Stimulated activated CD4-positive, alpha-beta T cell treated with anti-CD3 and anti-CD28 coated beads, Interleukin-15, amount 100 ng/mL, for 24 hours (primary cell): ENCODE measurements around the gene PLXNA3.

Source experiments
- DNase-seq: peaks from one replicate; pipeline ENCODE4 v3.0.0-alpha.2; 2020

Gene PLXNA3

GRCh38 chrX:154462396-154462795 is 4.3 kb downstream of the PLXNA3 start:
- no peak for DNase-seq

- DNase-seq = no peak
These were observed 5.6 kb downstream of the PLXNA3 start for GRCh38 chrX:154463611-154464220.

- DNase-seq = no peak
These were observed 6.8 kb downstream of the PLXNA3 start for GRCh38 chrX:154464806-154465365.

GRCh38 chrX:154465601-154466000 is 7.5 kb downstream of the PLXNA3 start:
- DNase-seq = no peak

GRCh38 chrX:154466036-154466435 is 8.0 kb downstream of the PLXNA3 start:
- DNase-seq = no peak

GRCh38 chrX:154466907-154467306 is 8.8 kb downstream of the PLXNA3 start:
- DNase-seq = no peak

- no peak for DNase-seq
These were observed 9.5 kb downstream of the PLXNA3 start for GRCh38 chrX:154467556-154467955.

GRCh38 chrX:154468217-154468616 is 10.1 kb downstream of the PLXNA3 start:
- no peak for DNase-seq

- DNase-seq = no peak
These were observed 11.0 kb downstream of the PLXNA3 start for GRCh38 chrX:154469114-154469513.

GRCh38 chrX:154469880-154470279 is 11.8 kb downstream of the PLXNA3 start:
- no peak for DNase-seq

- DNase-seq = no peak
These were observed 12.4 kb downstream of the PLXNA3 start for GRCh38 chrX:154470434-154470833.

GRCh38 chrX:154470914-154471568 is 13.0 kb downstream of the PLXNA3 start:
- DNase-seq = no peak

- no peak for DNase-seq
These were observed 14.0 kb downstream of the PLXNA3 start for GRCh38 chrX:154471839-154472684.

GRCh38 chrX:154472685-154473632 is 14.9 kb downstream of the PLXNA3 start:
- no peak for DNase-seq

GRCh38 chrX:154473683-154474082 is 15.6 kb downstream of the PLXNA3 start:
- no peak for DNase-seq

GRCh38 chrX:154476821-154477220 is 18.7 kb downstream of the PLXNA3 start:
- no peak for DNase-seq

GRCh38 chrX:154477891-154478477 is 19.9 kb downstream of the PLXNA3 start:
- DNase-seq = no peak

- DNase-seq = peak; percentile 95
These were observed 20.9 kb downstream of the PLXNA3 start, which contains the start of gene LAGE3 for GRCh38 chrX:154478728-154479622. LAGE3 (minus strand) TSS chrX:154479281; CDS start chrX:154478915, 366 bp downstream.

GRCh38 chrX:154481195-154481594 is 23.1 kb downstream of the PLXNA3 start:
- DNase-seq = no peak

GRCh38 chrX:154481911-154482601 is 24.0 kb downstream of the PLXNA3 start:
- no peak for DNase-seq
